ENCODE measurements around the gene SORL1-AS1.
"Not testable (repeated sequence)": the region's sequence is repeated elsewhere in the genome, so short reads cannot be mapped to it uniquely, and the experiment has no call there.

SORL1-AS1 gene

DNA sequence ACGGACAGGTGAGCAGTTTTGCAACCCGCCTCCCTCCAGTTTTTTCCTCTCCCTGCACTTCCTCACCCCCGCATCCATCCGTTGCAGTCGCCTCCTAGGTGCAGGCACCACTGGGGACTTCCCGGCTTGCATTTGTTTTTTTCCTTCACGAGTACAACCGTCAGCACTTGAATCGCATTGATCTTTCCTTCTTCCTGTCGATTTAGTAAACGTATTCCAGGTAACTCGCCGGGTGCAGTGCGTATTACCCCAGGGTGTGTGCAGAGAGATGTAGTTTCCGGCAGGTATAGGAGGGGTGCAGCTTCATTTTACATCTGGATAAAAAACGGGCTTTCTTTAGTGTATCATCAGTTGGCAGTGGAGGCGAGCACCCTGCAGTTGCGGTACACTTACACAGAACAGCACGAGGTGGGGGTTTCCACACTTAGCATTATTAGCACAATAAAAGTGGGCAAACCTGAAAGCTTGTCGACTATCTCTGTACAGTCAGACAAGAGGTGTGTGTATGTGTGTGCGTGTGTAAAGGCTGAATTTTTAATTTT is at the start of gene SORL1-AS1:
SORL1-AS1 (minus strand) TSS at position 359 of the 542 bp plus-strand sequence.
- DNase-seq (ENCODE audit: low read depth in 2 of 2) = peak; percentile 60 to 70

DNA sequence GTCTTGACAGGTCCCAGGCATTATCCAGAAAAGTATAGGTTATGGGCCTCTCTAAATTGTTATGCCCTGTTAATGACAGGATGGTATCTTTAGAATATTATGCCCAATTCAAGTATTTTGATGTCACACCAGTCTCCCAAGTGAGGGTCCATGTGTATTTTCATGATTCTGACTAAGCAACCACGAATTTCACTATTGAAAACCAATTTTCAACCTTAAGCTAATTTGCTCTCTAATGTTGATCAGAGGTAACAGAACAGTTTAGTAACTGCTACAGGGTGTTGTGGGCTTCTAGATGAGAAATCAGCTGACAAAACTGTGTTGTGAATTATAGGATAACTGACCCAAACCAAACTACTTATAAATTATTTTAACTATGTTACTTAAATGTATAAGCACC is 48.0 kb upstream of the SORL1-AS1 start:
- no peak for DNase-seq (ENCODE audit: low read depth in 2 of 2)

DNA sequence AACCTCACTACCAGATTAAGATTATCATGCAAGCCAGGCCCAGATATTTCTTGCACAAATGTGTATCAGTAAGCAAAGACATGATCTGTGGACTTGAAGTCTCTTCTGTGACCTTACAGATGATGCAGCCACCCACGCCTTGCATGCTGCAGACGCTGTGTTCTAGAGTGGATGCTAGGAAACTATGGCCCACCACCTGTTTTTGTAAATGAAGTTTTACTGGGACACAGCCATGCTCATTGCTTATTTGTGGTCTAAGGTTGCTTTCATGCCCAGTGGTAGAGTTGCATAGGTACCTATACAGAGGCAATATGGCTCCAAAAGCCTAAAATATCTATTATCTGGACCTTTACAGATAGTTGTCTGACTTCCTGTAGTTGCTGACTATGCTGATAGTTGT is 47.5 kb upstream of the SORL1-AS1 start:
- no peak for DNase-seq (ENCODE audit: low read depth in 2 of 2)

DNA sequence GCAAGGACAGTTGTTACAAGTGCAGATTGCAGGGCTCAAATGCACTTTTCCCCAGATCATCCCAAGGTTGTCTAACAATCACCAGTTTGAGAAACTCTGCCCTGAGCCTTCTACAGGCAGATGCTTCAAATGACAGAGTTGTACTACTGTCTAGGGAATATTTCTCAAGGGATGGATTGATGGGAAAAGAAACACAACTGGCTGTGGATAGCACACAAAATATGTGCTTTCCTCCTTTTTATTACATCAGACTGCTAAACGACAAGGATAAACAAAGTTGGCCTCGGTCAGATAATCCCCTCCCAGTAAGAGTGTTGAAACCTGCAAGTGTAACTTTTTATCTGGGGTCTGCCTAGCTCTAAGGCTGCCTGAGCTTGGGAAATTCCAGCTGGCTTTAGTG is 46.6 kb upstream of the SORL1-AS1 start:
- no peak for DNase-seq (ENCODE audit: low read depth in 2 of 2)

DNA sequence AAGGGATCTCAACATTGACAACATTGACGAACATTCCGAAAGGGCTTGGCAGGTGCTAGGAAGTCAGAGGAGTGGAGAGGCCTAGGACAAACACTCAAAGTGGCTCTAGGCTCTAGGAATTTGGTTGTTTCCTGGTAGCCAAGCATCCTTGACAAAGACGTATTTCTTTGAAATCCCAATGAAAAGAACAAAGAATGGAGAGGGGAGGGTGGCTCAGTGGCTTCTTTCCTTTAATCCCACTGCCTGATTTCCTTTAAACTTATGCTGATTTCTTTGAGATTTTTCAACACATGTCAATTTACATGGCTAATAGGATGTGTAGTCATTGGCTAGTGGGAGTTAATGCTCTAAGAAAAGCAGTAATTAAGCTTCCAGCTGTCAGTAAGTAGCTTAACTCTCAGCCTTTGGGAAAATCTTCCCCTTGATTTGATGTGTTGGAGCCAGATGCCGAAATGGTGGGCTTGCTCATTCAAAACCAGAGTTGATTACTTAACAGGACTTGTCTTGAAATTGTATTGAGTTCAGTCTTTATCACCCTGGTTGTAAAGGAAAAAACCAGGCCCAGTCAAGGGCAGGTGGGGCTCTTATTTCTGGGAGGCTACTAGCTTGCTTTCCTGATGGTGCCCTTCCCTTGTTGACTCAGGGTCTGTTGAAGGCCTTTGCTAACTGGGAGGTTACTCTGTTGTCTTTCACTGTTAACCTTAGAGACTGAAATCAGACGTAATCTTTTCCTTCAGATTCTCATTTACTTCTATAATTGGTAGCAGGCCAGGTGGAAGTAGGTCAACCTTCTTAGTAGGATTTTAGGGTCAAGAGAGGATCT is 44.6 kb upstream of the SORL1-AS1 start:
- DNase-seq (ENCODE audit: low read depth in 2 of 2) = no peak

DNA sequence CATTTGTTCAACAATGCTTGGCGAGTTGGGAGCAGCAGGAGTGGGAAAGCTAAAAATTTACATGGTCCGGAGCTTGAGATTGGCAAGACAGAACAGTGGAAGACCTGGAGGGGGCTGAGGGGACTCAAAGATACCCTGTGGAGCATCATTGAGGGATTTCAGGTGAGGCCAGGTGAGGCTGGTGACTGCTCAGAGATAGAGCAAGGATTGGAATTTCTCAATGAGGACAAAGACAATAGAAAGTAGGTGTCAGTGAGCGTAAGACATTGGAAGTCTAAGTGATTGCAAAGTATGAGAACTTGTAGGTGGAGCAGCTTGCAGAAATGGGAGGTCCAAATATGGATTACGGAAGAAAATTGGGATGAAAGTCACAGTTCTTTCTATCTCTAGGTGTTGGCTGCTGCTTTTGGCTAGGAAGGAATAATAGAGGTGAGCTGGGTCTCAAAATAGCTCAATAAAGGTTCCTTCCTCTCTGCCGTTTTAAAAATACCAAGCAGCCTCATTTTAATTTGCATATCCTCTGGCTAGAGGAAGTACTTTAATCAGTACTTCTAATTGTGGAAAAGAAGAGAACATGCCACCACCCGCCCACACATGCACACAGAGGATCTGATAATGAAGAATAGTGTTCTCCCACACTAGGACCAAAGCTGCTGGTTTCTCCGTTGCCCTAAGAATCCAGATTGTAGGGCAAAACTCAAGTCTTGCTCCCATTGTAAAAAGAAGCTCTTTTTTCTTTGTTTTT is 41.8 kb upstream of the SORL1-AS1 start:
- peak; percentile 50 to 59 for DNase-seq (ENCODE audit: low read depth in 2 of 2)

DNA sequence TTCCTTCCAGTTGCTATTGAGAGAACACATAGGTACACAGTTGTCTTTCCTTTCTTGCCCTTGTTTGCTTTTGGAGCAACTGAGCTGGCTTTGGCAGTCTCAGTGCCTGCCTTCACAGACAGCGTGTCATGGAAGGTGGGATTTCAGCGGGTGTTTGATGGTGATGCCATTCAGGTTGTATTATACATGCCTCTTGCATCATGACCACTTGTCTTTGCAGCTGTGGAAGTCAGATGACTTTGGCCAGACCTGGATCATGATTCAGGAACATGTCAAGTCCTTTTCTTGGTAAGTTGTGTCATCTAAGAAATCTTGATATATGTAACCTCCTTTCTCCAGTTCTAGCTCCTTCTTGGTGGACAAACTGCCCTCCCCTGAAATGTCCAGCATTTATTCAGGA is 37.1 kb upstream of the SORL1-AS1 start:
- DNase-seq (ENCODE audit: low read depth in 2 of 2) = no peak

DNA sequence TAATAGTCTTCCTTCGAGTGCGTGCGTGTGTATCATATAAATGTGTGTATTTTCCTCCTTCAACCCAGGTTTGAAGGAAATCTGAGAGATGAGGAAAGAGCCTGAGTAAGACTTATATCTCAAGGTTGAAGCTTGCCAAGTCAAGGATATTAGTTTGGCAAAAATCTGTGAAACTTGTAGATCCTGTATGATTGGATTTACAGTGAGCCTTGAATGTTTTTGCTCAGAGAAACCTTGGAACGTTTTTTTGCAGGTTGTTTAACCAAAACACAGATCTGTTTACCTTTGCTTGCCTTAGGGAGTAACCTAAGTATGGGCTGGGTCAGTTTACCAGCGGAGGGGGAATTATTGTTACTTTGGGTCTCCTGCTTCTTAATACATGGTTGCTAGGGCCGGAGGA is 35.9 kb upstream of the SORL1-AS1 start:
- no peak for DNase-seq (ENCODE audit: low read depth in 2 of 2)

DNA sequence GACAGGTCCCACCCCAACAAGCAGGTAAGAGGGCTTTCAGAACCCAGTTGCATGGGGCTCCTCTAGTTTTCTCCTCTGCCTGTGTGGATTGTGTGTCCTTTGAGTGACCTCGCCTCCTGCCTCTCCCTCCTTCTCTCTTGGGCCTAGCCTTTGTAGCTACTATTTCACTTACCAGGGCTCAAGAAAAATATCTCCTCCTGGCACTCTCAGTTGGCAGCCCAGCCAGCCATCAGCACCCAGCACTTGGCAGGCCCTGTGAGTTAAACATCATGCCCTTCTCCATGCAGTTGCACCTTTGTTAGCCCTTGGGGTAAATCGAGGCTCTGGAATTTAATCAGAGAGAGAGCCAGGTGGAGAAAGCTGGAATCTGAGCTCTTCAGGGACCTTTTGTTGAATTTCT is 35.4 kb upstream of the SORL1-AS1 start:
- DNase-seq (ENCODE audit: low read depth in 2 of 2) = no peak

DNA sequence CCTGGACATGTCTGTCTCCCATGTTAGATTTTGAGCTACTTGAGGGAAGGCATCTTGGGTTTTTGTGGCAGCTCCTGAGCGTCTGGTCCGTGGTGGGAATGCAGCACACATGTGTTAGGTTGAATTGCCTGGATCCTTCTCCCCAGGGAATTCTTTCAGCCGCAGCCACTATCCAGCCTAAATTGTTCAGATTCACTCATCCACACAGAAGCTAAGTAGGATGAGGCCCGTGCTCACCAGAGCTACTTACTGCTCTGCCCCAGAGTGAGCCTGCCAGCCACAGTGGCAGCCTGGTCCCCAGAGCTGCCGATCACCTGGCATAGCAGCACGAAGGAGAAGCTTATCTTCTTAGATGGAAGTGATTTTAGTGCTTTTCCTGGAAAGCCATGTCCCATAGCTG is 34.4 kb upstream of the SORL1-AS1 start:
- DNase-seq (ENCODE audit: low read depth in 2 of 2) = no peak

DNA sequence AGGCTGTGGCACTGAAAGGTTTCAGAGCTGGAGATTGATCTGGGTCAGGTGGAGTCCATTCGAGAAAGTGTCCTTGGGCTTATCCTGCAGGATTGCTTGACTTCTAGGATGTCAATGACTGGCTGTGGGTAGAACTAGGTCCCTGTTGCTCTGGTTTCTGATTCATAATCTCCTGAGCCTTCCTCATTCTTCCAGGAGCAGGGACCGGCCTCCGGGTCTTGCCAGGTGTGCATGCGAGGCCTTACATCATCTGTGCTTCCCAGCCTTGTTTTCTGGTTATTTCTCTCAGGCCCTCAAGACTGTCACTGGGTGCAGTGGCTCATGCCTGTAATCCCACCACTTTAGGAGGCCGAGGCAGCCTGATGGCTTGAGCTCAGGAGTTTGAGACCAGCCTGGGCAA is 33.3 kb upstream of the SORL1-AS1 start:
- DNase-seq (ENCODE audit: low read depth in 2 of 2) = no peak

DNA sequence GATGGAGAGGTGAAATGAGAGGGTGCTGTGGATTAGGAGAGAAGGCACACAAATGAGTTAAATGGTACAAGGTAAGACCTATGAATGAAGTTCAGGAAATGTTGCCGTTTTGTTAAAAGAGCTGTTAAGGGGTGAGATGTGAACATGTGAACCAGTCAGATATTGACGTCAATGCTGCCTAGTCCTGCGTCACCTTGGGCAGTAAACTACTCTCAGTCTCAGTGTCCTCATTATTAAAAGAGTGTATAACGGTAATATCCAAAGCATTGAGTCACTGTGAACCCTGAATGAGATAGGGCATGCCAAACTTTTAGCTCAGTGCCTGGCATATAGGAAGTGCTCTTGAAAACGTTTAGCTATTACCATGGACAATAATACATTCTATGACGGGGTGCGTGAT is 32.4 kb upstream of the SORL1-AS1 start:
- DNase-seq (ENCODE audit: low read depth in 2 of 2) = no peak

DNA sequence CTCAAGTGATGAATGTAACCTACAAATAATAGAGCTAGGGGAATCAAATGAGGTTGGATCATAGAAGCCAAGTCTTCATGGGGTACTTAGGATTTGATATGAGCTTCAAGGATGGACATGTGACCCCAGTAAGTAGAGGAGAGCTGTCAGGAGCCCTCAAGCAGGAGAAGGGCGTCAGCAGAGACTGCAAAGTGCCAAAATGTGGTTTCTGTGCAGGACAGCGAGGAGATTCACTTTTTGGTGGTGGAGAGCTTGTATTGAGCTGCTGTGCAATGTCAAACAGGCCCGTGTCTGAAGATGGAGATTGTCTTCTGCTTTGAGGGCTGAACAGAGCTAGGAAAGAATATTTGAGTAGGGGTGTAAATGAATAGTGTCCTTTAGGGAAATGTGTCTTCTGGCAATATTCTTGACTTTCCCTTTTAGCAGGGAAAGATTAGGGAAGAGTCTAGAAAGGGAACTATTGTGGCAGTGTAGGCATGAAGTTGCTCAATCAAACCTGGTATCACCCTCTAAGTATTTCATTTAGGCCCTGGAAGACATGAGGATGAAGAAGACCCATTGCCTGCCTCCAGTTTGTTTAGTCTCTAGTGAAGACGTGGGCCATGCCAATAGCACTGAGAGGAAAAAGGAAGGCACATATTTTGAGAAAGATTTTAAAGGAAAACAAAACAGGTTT is 31.2 kb upstream of the SORL1-AS1 start:
- no peak for DNase-seq (ENCODE audit: low read depth in 2 of 2)

DNA sequence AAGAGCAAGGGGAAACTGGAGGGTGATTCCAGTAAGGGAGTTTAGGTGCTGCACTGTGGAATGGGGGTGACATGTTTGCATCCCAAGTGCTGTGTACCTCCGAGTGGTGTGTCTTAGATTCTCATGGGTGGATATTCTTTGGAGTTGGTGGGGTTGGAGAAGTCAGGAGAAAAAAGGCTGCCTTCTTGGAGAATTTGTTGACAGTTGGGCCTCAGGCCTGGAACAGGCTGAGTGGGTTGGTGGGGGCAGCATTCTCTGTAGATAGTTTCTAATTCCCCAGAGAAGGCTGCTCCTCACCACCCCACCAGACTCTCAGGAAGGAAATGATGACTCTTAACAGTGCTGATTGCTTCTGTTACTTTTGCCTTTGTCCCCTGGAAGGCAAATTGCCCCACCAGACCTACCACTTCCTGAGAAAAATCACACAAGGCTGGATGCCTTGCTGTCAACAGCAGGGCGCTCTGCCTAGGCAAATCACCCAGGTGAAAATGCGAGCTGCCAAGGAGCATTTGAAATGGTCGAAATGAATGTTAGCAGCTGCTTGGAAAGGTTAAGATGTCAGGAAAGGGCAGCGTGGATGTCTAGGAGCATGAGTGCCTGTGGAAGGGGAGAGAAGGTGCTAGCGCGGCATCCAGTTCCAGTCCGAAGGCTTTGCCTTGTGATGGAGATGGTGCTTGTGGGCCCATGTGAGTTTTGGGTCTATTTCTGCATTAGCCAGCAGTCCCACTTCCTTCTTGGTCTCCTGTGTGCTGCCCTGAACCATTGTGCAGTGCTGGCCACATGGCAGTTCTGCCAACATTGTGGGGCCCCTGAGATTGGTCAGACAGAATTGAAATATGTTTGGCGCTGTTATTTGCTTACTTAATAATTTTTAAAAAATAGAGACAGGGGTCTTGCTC is 29.7 kb upstream of the SORL1-AS1 start:
- DNase-seq (ENCODE audit: low read depth in 2 of 2) = peak; percentile 45 to 53

DNA sequence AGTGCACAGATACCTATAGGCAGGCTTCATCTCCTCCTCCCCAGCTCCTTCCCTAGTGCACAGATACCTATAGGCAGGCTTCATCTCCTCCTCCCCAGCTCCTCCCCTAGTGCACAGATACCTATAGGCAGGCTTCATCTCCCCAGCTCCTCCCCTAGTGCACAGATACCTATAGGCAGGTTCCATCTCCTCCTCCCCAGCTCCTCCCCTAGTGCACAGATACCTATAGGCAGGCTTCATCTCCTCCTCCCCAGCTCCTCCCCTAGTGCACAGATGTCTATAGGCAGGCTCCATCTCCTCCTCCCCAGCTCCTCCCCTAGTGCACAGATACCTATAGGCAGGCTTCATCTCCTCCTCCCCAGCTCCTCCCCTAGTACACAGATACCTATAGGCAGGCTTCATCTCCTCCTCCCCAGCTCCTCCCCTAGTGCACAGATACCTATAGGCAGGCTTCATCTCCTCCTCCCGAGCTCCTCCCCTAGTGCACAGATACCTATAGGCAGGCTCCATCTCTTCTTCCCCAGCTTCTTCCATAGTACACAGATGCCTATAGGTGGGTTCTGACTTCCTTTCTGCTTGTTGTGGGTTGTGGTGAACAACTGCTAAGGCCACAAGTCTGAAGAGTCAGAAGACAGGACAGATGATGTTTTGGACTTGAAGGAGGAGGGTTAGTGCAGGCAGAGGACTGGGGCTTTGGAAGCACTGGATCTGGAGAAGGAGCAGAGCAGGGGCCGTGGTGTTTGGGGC is 28.9 kb upstream of the SORL1-AS1 start:
- DNase-seq (ENCODE audit: low read depth in 2 of 2) = not testable (repeated sequence)

DNA sequence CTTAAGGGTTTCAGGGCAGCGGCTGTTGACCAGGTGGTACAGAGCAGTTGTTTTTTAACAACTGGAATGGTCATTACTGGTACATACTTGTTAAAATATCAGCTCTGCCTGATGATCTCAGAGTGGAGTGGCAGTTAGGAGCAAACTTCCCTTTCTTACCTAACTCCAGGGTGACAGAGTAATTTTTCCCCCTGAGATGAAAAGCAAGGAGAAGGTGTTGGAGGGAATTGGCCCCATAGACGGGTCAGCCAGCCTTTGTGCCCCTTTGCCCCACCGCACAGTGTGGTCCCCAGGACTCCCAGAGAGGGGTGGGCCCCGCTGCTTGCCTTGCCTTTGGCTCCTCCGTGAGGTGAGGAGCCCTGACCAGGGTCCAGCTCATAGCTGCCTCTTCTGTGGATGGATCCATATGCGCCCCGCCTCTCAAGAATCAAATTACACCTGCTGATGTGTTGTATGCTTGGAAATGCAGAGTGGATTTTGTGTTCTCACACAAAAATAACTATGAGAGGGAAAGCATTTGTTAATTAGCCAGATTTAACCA is 27.0 kb upstream of the SORL1-AS1 start:
- no peak for DNase-seq (ENCODE audit: low read depth in 2 of 2)

DNA sequence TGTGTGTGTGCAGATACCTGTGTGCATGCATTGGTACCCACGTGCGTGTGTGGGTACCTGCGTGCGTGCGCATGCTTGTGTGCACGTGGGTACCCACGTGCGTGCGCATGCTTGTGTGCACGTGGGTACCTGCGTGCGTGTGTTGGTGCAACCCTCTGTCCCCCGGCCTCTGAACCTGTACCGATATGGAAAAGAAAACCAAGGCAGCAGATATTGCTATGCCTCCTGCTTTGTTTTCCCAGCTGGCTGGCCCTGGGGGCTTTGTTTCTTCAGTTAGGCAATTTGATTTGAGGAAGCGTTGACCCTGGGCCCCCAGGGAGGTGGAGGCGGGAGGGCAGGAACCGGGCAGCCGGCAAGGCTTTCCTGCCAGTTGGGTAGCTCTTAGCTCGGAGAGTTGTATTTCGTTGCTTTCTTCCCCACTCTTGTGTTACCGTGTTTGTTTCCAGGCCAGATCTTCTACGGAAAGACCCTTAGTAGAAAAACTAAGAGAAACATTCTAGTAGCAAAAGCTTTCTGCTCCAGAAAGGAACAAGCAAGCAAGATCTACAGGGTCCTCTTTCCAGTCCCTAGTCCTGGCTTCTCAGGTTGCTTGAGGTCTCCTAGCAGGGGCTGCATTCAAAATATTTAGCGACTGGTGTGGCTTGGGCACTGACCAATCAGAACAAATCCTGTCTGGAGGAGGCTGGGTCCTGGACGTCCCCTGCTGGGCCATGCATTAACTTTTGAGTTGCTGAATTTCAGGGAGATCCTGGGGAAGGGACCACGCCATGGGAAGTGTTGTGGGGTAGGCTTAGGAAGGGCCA is 26.3 kb upstream of the SORL1-AS1 start:
- DNase-seq (ENCODE audit: low read depth in 2 of 2) = no peak

DNA sequence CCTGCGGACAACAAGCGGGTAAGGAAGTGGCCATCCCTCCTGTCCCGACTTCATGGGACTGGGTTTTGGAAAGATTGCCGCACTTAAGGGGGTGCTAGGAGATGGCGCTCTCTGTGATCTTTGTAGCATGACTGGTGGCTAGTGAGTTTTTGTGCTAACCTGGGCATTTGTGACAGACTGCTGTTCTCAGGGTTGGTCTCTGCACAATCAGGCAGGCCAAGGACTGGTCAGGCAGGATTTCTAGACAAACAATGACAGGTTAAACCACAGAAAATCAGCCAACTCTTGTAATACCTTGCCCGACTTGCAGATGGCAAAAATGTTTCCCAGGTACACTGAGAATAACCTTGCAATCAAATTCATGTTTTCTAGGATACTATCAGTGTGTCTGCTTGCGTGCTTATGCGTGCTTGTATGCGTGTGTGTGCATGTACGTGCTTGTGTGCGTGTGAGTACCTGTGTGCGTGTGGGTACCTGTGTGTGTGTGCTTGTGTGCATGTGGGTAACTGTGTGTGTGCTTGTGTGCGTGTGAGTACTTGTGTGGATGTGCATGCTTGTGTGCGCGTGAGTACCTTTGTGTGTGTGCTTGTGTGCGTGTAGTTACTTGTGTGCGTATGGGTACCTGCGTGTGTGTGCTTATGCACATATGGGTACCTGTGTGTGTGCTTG is 25.6 kb upstream of the SORL1-AS1 start:
- DNase-seq (ENCODE audit: low read depth in 2 of 2) = no peak
